C4-2B (cell line): ENCODE measurements around the gene ZBTB25.

Experiments used
- H3K27ac ChIP-seq: fragments of 450-650 bp; 2 replicates; pipeline ENCODE4 v1.5.1; 2017
- CTCF ChIP-seq: fragments of 450-650 bp; conservative IDR thresholded peaks from 2 replicates; pipeline ENCODE4 v1.5.1; 2017; ENCODE audit warnings: mild to moderate bottlenecking
- ZFX ChIP-seq: fragments of 450-650 bp; IDR thresholded peaks from 2 replicates; pipeline ENCODE4 v1.6.1; 2017

Gene ZBTB25

DNA sequence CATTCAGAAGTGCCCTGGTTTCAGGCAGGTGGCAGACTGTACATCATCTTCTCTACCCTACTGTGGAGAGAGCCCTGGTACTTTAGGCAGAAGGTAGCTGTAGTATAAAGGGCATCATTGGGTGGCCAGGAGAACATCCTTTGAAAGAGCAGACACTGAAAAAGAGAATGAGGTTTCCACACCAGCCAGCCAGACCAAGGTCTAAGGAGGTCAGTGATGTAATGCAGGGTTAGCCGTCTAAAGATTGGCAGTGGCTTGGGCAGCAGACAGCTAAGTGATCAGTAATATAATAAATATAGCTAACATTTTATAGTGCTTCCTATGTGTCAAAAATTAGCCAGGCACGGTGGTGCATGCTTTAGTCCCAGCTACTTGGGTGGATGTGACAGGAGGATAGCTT is 12.0 kb downstream of the ZBTB25 start:
- TF ChIP-seq CTCF (no peak), ZFX (no peak)
- no peak overlapping the region for H3K27ac ChIP-seq

- TF ChIP-seq ZFX (no peak), CTCF (no peak)
- H3K27ac ChIP-seq: no peak overlapping the region
These were observed 15.0 kb downstream of the ZBTB25 start for GRCh38 chr14:64488590-64489099.

DNA sequence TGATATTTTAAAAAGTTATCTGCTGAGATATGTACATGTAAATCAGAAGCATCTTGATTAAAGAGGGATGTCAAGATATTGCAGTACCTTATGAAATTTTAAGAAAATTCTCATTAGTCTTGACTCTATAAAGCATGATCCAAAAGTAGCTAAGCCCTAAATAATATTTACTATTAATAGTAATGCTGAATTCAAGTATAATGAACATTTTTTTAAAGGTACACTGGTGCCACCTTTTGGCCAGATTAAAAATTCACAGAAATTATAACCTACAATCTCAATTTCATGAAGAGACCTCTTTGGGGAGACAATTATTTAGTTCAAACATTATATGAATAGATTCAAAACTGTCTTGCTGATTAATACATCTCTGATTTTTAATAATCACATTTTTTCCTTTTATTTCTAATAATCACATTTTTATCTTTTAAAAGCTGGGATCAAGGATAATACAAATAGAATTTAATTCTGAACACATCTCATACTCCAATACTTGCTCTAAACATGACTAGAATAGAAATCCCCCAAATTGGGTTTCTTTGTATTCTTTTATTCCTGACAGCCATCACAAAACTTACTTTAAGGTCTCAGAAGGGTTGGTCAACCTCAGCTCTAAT is 24.9 kb downstream of the ZBTB25 start:
- TF ChIP-seq CTCF (peak; percentile 68), ZFX (no peak)
- H3K27ac ChIP-seq: no peak overlapping the region

DNA sequence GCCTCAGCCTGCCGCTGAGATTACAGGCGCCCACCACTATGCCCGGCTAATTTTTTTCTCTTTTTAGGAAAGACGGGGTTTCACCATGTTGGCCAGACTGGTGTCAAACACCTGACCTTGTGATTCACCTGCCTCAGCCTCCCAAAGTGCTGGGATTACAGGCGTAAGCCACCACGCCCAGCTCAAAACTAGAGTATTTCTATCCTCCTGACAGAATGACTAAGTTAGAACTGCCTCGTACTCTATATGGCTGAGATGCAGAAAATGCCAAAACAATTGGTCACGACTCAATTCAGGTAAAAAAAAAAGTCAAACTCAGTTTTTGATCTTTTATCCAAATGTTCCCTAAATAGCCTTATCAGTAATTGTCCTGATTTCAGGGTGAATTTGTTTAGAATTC is 27.2 kb downstream of the ZBTB25 start:
- no peak overlapping the region for H3K27ac ChIP-seq
- TF ChIP-seq CTCF: no peak
- no peak for TF ChIP-seq ZFX

- no peak overlapping the region for H3K27ac ChIP-seq
- no peak for TF ChIP-seq ZFX
- no peak for TF ChIP-seq CTCF
These were observed 27.9 kb downstream of the ZBTB25 start for GRCh38 chr14:64475585-64476273.

DNA sequence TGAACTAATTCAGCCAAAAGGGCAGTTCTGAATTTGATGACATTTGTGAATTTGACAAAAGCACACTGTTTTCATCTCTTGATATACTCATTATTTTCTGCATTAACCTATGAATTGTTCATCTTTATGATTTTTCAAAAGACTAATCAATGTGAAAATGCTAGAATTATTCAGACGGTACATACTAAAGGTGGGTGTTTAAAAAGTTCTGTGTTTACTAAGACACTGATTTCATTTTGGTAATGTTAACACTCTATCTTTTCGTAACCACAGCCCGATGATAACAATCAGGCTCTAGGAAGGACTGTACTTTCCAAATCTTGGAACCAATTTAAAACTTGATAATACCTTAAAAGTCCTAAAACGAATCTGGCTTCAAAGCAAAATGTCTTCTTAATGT is 28.9 kb downstream of the ZBTB25 start:
- no peak for TF ChIP-seq CTCF
- TF ChIP-seq ZFX: no peak

DNA sequence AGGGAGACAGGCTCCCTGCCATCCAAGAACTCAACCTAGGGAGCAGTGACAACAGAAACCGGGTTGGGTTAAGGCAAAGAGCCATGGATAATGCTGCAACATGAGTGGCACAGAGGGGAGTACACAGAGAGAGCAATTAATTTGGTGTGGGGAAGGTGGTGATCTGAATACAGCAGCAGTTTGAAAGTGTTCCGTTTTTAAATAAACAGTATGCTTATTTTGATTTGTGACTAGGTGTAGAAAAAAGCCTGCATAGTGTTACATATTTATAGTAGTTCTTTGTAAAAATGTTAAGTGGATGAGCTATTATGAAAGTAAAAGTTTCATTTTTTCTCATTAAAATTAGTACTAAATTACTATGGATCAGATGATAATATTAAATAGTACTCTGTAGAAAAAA is 29.6 kb downstream of the ZBTB25 start:
- TF ChIP-seq CTCF: no peak
- no peak overlapping the region for H3K27ac ChIP-seq

More for the DNA sequence above, 28.9 kb downstream of the ZBTB25 start:
- no peak overlapping the region for H3K27ac ChIP-seq
